ENCODE results near the gene WNT7A.

WNT7A gene

DNA sequence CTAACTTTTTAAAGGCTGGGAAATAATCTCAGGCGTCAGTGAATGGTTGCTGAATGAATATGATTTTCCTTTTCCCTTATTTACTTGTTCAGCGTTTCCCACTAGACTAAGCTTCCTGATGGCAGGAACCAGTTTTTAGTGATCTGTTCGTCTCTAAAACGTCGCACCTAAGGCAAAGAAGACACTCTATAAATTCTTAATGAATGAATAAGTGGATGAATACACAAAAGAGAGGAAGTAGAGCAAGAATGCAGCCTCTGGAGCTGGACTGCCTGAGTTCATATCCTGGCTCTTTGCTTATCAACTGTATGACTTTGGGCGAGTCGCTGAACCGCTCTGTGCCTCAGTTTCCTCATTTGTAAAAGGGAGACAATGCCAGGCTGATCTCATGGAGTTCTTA is 38.7 kb downstream of the WNT7A start:
- TF ChIP-seq CTCF (IDR thresholded peaks at IDR 0.05; ENCODE audit: control insufficient read depth, extremely low read depth, insufficient read depth), result no peak
- no peak overlapping the region for H3K4me3 ChIP-seq (ENCODE audit: low read depth, low read length)
- DNase-seq (ENCODE audit: low read depth), result no peak

GRCh38 chr3:13840456-13840855 is 39.4 kb downstream of the WNT7A start:
- H3K4me3 ChIP-seq (ENCODE audit: low read depth, low read length), result no peak overlapping the region
- no peak for DNase-seq (ENCODE audit: low read depth)
- no peak for TF ChIP-seq CTCF (IDR thresholded peaks at IDR 0.05; ENCODE audit: control insufficient read depth, extremely low read depth, insufficient read depth)

- TF ChIP-seq CTCF (IDR thresholded peaks at IDR 0.05; ENCODE audit: control insufficient read depth, extremely low read depth, insufficient read depth), result no peak
- H3K4me3 ChIP-seq (ENCODE audit: low read depth, low read length), result no peak overlapping the region
- no peak for DNase-seq (ENCODE audit: low read depth)
These were observed 40.0 kb downstream of the WNT7A start for GRCh38 chr3:13839726-13840340.

GRCh38 chr3:13839253-13839652 is 40.6 kb downstream of the WNT7A start:
- no peak for DNase-seq (ENCODE audit: low read depth)
- H3K4me3 ChIP-seq (ENCODE audit: low read depth, low read length), result no peak overlapping the region
- no peak for TF ChIP-seq CTCF (IDR thresholded peaks at IDR 0.05; ENCODE audit: control insufficient read depth, extremely low read depth, insufficient read depth)

GRCh38 chr3:13838421-13838820 is 41.5 kb downstream of the WNT7A start:
- DNase-seq (ENCODE audit: low read depth), result no peak
- H3K4me3 ChIP-seq (ENCODE audit: low read depth, low read length), result no peak overlapping the region
- no peak for TF ChIP-seq CTCF (IDR thresholded peaks at IDR 0.05; ENCODE audit: control insufficient read depth, extremely low read depth, insufficient read depth)

DNA sequence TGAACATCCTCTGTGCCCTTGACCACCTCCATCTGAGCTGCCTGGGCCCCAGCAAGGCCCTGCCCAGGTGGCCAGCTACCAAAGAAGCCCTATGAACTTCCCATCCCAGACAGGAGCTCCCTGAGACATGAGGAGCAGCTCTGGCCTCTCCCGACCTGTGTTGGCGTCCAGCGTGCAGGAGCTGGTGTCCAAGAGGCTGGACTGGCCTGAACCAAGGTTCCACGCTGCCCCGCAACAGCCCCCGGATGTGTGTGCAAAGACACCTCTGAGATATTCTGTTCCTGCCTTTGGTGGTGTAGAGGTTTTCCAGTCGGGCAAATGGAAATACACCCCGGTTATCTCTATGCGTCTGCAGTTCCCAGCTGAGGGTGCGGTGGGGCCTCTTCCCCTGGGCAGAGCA is 42.1 kb downstream of the WNT7A start:
- DNase-seq (ENCODE audit: low read depth), result no peak
- H3K4me3 ChIP-seq (ENCODE audit: low read depth, low read length), result no peak overlapping the region
- TF ChIP-seq CTCF (IDR thresholded peaks at IDR 0.05; ENCODE audit: control insufficient read depth, extremely low read depth, insufficient read depth), result no peak
